22Rv1 (cell line): ENCODE results near the gene TRIM17.

Experiments
- H3K27ac ChIP-seq: fragments of 450-650 bp; 2 replicates; pipeline ENCODE4 v1.5.1; 2017
- ZFX ChIP-seq: fragments of 450-650 bp; IDR thresholded peaks from 2 replicates; pipeline ENCODE4 v1.6.1; 2017; ENCODE audit warnings: antibody characterized with exemption, borderline replicate concordance
- TF ChIP-seq, protein P1 (sequence below): fragments of 450-650 bp; IDR thresholded peaks from 2 replicates; pipeline ENCODE4 v1.5.1; 2017; ENCODE audit warnings: mild to moderate bottlenecking

TRIM17 gene

GRCh38 chr1:228416217-228416933, at the start of gene TRIM17:
TRIM17 (minus strand) TSS chr1:228416861; CDS start chr1:228415072, 1,789 bp downstream.
- no peak within 1 kb of the TSS for H3K27ac ChIP-seq
- TF ChIP-seq ZFX = no peak
- TF ChIP-seq, protein P1, sequence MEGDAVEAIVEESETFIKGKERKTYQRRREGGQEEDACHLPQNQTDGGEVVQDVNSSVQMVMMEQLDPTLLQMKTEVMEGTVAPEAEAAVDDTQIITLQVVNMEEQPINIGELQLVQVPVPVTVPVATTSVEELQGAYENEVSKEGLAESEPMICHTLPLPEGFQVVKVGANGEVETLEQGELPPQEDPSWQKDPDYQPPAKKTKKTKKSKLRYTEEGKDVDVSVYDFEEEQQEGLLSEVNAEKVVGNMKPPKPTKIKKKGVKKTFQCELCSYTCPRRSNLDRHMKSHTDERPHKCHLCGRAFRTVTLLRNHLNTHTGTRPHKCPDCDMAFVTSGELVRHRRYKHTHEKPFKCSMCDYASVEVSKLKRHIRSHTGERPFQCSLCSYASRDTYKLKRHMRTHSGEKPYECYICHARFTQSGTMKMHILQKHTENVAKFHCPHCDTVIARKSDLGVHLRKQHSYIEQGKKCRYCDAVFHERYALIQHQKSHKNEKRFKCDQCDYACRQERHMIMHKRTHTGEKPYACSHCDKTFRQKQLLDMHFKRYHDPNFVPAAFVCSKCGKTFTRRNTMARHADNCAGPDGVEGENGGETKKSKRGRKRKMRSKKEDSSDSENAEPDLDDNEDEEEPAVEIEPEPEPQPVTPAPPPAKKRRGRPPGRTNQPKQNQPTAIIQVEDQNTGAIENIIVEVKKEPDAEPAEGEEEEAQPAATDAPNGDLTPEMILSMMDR = peak; percentile 57

DNA sequence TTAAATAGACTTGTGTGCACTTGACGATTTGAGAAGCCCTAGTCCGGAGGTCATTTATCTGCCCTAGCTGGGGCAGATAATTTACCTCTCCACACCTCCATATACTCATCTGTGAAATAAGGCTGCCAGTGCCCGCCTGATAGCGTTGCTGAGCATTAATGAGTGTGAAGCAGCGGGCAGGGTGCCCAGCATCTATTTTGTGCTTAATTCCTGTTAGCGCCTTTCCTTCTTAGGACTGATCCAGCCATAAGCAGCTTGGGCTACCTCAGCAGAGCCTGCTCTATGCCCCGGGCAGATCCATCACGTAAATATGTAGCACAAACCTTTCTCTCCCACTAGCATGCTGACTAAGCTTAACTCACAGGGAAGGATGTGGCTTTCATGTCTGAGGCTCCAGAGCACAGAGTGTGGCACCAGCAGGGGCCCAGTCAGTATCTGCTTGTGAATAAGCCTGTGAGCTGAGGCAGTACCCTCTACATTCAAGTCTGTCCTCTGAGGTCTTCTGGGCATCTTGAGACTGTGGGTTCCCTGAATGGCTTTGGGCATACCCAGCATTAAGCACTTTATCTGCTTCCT, 49.0 kb upstream of the TRIM17 start:
- peak overlapping the region; percentile 88; the same call in 1 of the 2 replicates for H3K27ac ChIP-seq
- TF ChIP-seq ZFX = no peak
- TF ChIP-seq, protein P1 = no peak

- TF ChIP-seq ZFX = no peak
- peak overlapping the region; percentile 88 for H3K27ac ChIP-seq
Measured at GRCh38 chr1:228465141-228465540, 48.5 kb upstream of the TRIM17 start.

GRCh38 chr1:228464487-228464983, 47.9 kb upstream of the TRIM17 start:
- no peak for TF ChIP-seq ZFX
- TF ChIP-seq, protein P1 = no peak

DNA sequence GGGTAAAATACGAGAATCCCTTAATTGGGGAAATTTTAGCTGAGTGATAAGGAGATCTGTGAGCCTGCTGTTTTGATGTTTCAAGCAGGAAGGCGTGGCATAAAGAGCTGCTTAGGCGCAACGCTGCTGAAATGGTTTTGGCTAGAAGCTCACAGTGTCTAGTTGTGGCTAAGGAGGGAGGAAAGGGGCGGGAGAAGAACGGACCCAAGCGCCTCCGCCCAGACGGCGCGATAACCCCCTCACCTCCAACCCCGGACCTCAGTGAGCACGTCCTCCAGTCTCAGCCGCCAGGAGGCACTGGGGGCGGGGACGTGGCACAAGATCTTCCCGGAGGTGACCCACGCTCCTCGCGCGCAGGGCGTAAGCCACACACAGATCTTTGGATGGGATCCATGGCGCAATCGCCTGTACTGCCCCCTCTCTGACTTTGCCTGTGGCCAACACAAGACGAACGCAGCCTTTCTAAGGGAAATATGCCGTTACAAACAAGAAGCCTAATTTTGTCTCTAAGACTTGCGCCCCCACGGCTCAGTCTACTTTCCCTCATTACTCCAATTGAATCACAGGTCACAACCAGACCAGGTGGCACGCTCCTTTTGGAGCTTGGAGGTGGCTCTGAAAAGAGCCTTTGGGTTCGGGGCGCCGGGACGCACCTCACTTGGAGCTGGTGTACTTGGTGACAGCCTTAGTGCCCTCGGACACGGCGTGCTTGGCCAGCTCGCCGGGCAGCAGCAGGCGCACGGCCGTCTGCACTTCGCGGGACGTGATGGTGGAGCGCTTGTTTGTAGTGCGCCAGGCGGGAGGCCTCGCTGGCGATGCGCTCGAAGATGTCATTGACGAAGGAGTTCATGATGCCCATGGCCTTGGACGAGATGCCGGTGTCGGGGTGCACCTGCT, 47.1 kb upstream of the TRIM17 start:
- TF ChIP-seq, protein P1 = peak; percentile 56
- no peak for TF ChIP-seq ZFX
- H3K27ac ChIP-seq = peak overlapping the region; percentile 88

More at GRCh38 chr1:228464487-228464983, 47.9 kb upstream of the TRIM17 start:
- peak overlapping the region; percentile 88 for H3K27ac ChIP-seq

DNA sequence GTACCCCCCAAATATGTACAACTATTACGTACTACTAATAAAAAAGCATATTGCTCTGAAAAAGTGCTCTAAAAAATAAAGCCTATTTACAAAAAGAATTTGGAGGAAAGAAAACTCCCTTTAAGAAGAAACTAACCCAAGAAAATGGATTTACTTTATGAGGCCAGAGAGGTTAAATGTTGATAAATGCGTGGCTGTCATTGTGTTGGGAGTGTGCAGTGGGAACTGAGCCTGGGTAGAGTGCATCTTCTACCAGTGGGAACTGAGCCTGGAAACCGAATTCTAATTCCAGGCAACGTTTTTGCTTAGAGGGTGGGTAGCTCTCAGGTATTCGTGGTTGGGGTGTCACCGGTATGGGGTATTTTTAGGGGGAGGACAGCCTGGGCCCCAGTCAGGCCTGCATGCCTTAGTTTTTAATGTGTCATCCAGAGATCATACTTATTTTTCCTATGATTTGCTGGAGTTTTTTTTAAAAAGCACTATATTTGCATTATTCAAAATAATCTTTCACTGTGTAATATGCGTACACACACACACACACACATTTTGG, 46.4 kb upstream of the TRIM17 start:
- peak overlapping the region; percentile 88 for H3K27ac ChIP-seq
- TF ChIP-seq ZFX = no peak
- TF ChIP-seq, protein P1 = no peak

- H3K27ac ChIP-seq = peak overlapping the region; percentile 88; the same call in 1 of the 2 replicates
- TF ChIP-seq, protein P1 = no peak
- TF ChIP-seq ZFX = no peak
Measured at GRCh38 chr1:228462560-228462959, 45.9 kb upstream of the TRIM17 start.
